ENCODE results near the gene TET1.
"Not testable (repeated sequence)": the region's sequence is repeated elsewhere in the genome, so short reads cannot be mapped to it uniquely, and the experiment has no call there.

The TET1 gene

GRCh38 chr10:68713065-68713464, 152.9 kb downstream of the TET1 start:
- DNase-seq (ENCODE audit: low spot score), result not testable (repeated sequence)

GRCh38 chr10:68717435-68717834, 157.3 kb downstream of the TET1 start:
- no peak for DNase-seq (ENCODE audit: low spot score)

- DNase-seq (ENCODE audit: low spot score), result peak; percentile 99
These were observed 160.9 kb downstream of the TET1 start, which contains the start of gene CCAR1 for GRCh38 chr10:68720793-68721672. TSS of gene CCAR1 (plus strand) at chr10:68721239. CDS start at chr10:68722505, 1,266 bp downstream.

- no peak for DNase-seq (ENCODE audit: low spot score)
These were observed 161.7 kb downstream of the TET1 start for GRCh38 chr10:68721673-68722335.

- no peak for DNase-seq (ENCODE audit: low spot score)
These were observed 164.9 kb downstream of the TET1 start for GRCh38 chr10:68725016-68725415.

GRCh38 chr10:68727146-68727545, 167.0 kb downstream of the TET1 start:
- no peak for DNase-seq (ENCODE audit: low spot score)

- no peak for DNase-seq (ENCODE audit: low spot score)
These were observed 172.5 kb downstream of the TET1 start for GRCh38 chr10:68732651-68733050.

- DNase-seq (ENCODE audit: low spot score), result no peak
These were observed 174.2 kb downstream of the TET1 start for GRCh38 chr10:68734349-68734748.

- DNase-seq (ENCODE audit: low spot score), result no peak
These were observed 175.0 kb downstream of the TET1 start for GRCh38 chr10:68735119-68735518.

GRCh38 chr10:68735739-68736138, 175.6 kb downstream of the TET1 start:
- DNase-seq (ENCODE audit: low spot score), result not testable (repeated sequence)

GRCh38 chr10:68740676-68741075, 180.5 kb downstream of the TET1 start:
- not testable (repeated sequence) for DNase-seq (ENCODE audit: low spot score)

GRCh38 chr10:68742397-68742796, 182.3 kb downstream of the TET1 start:
- DNase-seq (ENCODE audit: low spot score), result no peak

All from SW480 (cell line).